Measurements from ENCODE around the gene FOXJ1. TPM values are rescaled to one million over a fixed set of nuclear protein-coding genes. Genes with fewer than 3 reads are reported as not detected.

FOXJ1 gene
- total and polyA plus RNA-seq, 2 of the 8 experiments (the other 6 are each of a cell fraction or from before 2014, with no cell fraction given) = 4.7 to 5.4 TPM

DNA sequence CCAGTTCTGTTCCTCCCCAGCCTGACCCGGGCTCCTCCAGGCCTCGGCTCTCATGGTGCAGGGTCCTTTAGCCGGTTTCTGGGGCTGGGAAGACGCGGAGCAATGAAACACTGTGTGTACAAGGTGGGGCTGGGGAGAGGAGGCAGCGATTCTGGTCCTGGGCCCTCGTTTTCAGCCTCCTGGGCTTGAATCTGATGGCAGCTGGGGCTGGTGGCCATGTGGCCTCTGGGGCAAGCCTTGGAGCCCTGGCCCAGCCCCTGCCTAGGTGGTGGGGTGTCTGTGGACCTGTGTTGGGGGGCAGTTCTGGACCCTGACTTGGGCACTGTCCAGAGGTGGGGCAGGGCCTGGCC lies 4.1 kb downstream of the FOXJ1 start (continued):
- TF ChIP-seq, protein P1, sequence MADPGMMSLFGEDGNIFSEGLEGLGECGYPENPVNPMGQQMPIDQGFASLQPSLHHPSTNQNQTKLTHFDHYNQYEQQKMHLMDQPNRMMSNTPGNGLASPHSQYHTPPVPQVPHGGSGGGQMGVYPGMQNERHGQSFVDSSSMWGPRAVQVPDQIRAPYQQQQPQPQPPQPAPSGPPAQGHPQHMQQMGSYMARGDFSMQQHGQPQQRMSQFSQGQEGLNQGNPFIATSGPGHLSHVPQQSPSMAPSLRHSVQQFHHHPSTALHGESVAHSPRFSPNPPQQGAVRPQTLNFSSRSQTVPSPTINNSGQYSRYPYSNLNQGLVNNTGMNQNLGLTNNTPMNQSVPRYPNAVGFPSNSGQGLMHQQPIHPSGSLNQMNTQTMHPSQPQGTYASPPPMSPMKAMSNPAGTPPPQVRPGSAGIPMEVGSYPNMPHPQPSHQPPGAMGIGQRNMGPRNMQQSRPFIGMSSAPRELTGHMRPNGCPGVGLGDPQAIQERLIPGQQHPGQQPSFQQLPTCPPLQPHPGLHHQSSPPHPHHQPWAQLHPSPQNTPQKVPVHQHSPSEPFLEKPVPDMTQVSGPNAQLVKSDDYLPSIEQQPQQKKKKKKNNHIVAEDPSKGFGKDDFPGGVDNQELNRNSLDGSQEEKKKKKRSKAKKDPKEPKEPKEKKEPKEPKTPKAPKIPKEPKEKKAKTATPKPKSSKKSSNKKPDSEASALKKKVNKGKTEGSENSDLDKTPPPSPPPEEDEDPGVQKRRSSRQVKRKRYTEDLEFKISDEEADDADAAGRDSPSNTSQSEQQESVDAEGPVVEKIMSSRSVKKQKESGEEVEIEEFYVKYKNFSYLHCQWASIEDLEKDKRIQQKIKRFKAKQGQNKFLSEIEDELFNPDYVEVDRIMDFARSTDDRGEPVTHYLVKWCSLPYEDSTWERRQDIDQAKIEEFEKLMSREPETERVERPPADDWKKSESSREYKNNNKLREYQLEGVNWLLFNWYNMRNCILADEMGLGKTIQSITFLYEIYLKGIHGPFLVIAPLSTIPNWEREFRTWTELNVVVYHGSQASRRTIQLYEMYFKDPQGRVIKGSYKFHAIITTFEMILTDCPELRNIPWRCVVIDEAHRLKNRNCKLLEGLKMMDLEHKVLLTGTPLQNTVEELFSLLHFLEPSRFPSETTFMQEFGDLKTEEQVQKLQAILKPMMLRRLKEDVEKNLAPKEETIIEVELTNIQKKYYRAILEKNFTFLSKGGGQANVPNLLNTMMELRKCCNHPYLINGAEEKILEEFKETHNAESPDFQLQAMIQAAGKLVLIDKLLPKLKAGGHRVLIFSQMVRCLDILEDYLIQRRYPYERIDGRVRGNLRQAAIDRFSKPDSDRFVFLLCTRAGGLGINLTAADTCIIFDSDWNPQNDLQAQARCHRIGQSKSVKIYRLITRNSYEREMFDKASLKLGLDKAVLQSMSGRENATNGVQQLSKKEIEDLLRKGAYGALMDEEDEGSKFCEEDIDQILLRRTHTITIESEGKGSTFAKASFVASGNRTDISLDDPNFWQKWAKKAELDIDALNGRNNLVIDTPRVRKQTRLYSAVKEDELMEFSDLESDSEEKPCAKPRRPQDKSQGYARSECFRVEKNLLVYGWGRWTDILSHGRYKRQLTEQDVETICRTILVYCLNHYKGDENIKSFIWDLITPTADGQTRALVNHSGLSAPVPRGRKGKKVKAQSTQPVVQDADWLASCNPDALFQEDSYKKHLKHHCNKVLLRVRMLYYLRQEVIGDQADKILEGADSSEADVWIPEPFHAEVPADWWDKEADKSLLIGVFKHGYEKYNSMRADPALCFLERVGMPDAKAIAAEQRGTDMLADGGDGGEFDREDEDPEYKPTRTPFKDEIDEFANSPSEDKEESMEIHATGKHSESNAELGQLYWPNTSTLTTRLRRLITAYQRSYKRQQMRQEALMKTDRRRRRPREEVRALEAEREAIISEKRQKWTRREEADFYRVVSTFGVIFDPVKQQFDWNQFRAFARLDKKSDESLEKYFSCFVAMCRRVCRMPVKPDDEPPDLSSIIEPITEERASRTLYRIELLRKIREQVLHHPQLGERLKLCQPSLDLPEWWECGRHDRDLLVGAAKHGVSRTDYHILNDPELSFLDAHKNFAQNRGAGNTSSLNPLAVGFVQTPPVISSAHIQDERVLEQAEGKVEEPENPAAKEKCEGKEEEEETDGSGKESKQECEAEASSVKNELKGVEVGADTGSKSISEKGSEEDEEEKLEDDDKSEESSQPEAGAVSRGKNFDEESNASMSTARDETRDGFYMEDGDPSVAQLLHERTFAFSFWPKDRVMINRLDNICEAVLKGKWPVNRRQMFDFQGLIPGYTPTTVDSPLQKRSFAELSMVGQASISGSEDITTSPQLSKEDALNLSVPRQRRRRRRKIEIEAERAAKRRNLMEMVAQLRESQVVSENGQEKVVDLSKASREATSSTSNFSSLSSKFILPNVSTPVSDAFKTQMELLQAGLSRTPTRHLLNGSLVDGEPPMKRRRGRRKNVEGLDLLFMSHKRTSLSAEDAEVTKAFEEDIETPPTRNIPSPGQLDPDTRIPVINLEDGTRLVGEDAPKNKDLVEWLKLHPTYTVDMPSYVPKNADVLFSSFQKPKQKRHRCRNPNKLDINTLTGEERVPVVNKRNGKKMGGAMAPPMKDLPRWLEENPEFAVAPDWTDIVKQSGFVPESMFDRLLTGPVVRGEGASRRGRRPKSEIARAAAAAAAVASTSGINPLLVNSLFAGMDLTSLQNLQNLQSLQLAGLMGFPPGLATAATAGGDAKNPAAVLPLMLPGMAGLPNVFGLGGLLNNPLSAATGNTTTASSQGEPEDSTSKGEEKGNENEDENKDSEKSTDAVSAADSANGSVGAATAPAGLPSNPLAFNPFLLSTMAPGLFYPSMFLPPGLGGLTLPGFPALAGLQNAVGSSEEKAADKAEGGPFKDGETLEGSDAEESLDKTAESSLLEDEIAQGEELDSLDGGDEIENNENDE (IDR thresholded peaks at IDR 0.05; ENCODE audit: insufficient replicate concordance, low read length) = no peak
- TF ChIP-seq, protein P2, sequence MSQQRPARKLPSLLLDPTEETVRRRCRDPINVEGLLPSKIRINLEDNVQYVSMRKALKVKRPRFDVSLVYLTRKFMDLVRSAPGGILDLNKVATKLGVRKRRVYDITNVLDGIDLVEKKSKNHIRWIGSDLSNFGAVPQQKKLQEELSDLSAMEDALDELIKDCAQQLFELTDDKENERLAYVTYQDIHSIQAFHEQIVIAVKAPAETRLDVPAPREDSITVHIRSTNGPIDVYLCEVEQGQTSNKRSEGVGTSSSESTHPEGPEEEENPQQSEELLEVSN (IDR thresholded peaks at IDR 0.05) = no peak
- TF ChIP-seq PHF8 (conservative IDR thresholded peaks at IDR 0.05; ENCODE audit: low read depth, low read length) (no peak), NANOG (IDR thresholded peaks at IDR 0.05; ENCODE audit: insufficient read depth, low read depth, low read length, poor library complexity, severe bottlenecking) (no peak)

Measured in H1 (cell line).